ENCODE data around the gene STOM. TPM values are rescaled to one million over a fixed set of nuclear protein-coding genes. Genes with fewer than 3 reads are reported as not detected.
A peak's percentile ranks its signal among the peaks of the same experiment; 100 is the strongest.

STOM gene
- total RNA-seq, 4 donors from 2014 or later = 60.0 to 89.5 (median 76.3) TPM

DNA sequence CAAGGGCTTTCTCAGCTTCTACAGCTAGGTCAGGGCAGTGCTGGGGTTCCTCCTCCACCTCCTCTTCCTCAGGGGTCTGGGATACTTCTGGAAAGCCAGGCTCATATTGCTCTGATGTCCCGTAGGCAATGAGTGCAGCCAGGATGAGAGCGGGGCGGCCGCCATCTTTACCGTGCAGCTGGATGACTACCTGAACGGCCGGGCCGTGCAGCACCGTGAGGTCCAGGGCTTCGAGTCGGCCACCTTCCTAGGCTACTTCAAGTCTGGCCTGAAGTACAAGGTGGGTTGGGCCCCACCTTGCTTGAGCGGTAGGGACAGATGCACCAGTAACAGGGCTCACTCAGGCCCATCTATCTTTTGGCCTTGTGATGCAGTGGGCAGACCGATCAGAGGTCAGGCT lies 67.3 kb downstream of the STOM start:
- Histone ChIP-seq H3K4me3 (peak overlapping the region; percentile 56 to 58 (median 56)), H3K4me1 (peaks cover 26 to 39% of the 10 kb centered on the region in 2 donors), H3K36me3 (peaks cover 0 to 56% of the 10 kb centered on the region in 2 donors), H3K9me3 (no peaks in the 10 kb centered on the region), H3K27ac (peak overlapping the region; percentile 69 to 95 (median 90)), H3K27me3 (no peaks in the 10 kb centered on the region)
- intact Hi-C loops (cut with DNase I; ENCODE audit: low total_unique reads) = no loop called here
- no peak for TF ChIP-seq POLR2A (IDR thresholded peaks at IDR 0.05)
- TF ChIP-seq, protein P1, sequence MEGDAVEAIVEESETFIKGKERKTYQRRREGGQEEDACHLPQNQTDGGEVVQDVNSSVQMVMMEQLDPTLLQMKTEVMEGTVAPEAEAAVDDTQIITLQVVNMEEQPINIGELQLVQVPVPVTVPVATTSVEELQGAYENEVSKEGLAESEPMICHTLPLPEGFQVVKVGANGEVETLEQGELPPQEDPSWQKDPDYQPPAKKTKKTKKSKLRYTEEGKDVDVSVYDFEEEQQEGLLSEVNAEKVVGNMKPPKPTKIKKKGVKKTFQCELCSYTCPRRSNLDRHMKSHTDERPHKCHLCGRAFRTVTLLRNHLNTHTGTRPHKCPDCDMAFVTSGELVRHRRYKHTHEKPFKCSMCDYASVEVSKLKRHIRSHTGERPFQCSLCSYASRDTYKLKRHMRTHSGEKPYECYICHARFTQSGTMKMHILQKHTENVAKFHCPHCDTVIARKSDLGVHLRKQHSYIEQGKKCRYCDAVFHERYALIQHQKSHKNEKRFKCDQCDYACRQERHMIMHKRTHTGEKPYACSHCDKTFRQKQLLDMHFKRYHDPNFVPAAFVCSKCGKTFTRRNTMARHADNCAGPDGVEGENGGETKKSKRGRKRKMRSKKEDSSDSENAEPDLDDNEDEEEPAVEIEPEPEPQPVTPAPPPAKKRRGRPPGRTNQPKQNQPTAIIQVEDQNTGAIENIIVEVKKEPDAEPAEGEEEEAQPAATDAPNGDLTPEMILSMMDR (IDR thresholded peaks at IDR 0.05 in 4 of 5, conservative IDR thresholded peaks at IDR 0.05 in 1 of 5) = no peak
- ATAC-seq = no peak
- DNase-seq = peak in 1 of 2 donors; percentile 7
- in situ Hi-C loops (cut with MboI; ENCODE audit: low sequenced_read_pairs in 4 of 4) = loop anchor here in 1 of 4 donors (25.0 kb wide), 1 partner anchor 90 kb away; the partner anchor contains the start of gene RAB14

- Histone ChIP-seq H3K4me3 (peak overlapping the region; percentile 56 to 58 (median 56)), H3K36me3 (peaks cover 0 to 51% of the 10 kb centered on the region in 2 donors)
- TF ChIP-seq POLR2A (IDR thresholded peaks at IDR 0.05) = no peak
- TF ChIP-seq, protein P1 (IDR thresholded peaks at IDR 0.05 in 4 of 5, conservative IDR thresholded peaks at IDR 0.05 in 1 of 5) = no peak
Observed at GRCh38 chr9:121302341-121302740, 67.7 kb downstream of the STOM start.

DNA sequence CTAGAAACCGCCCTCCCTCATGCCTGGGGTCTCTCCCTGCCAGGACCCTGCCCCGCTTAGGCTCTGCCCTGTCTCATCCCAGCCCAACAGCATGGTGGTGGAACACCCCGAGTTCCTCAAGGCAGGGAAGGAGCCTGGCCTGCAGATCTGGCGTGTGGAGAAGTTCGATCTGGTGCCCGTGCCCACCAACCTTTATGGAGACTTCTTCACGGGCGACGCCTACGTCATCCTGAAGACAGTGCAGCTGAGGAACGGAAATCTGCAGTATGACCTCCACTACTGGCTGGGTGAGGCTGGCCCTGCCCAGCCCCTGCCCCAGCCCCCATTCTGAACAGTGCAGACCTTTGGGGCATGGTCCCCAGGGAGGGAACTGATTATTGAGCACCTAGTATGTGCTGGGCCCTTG lies 68.2 kb downstream of the STOM start:
- Histone ChIP-seq H3K27ac (peak overlapping the region; percentile 69 to 95 (median 90)), H3K27me3 (no peaks in the 10 kb centered on the region), H3K4me1 (peaks cover 35 to 48% of the 10 kb centered on the region in 2 donors), H3K9me3 (no peaks in the 10 kb centered on the region), H3K4me3 (peak overlapping the region; percentile 56 to 58 (median 56)), H3K36me3 (peaks cover 0 to 49% of the 10 kb centered on the region in 2 donors)
- TF ChIP-seq, protein P1 (IDR thresholded peaks at IDR 0.05 in 4 of 5, conservative IDR thresholded peaks at IDR 0.05 in 1 of 5) = no peak
- TF ChIP-seq POLR2A (IDR thresholded peaks at IDR 0.05) = no peak
- intact Hi-C loops (cut with DNase I; ENCODE audit: low total_unique reads) (no loop called here), in situ Hi-C loops (cut with MboI; ENCODE audit: low sequenced_read_pairs in 4 of 4) (loop anchor here in 1 of 4 donors (25.0 kb wide), 1 partner anchor 90 kb away; the partner anchor contains the start of gene RAB14)
- ATAC-seq (no peak), DNase-seq (no peak)

More at GRCh38 chr9:121302341-121302740, 67.7 kb downstream of the STOM start:
- Histone ChIP-seq H3K9me3 (no peaks in the 10 kb centered on the region), H3K27me3 (no peaks in the 10 kb centered on the region), H3K27ac (peak overlapping the region; percentile 69 to 95 (median 90)), H3K4me1 (peaks cover 30 to 43% of the 10 kb centered on the region in 2 donors)
- ATAC-seq = no peak
- in situ Hi-C loops (cut with MboI; ENCODE audit: low sequenced_read_pairs in 4 of 4) (loop anchor here in 1 of 4 donors (25.0 kb wide), 1 partner anchor 90 kb away; the partner anchor contains the start of gene RAB14), intact Hi-C loops (cut with DNase I; ENCODE audit: low total_unique reads) (no loop called here)
- DNase-seq = no peak

DNA sequence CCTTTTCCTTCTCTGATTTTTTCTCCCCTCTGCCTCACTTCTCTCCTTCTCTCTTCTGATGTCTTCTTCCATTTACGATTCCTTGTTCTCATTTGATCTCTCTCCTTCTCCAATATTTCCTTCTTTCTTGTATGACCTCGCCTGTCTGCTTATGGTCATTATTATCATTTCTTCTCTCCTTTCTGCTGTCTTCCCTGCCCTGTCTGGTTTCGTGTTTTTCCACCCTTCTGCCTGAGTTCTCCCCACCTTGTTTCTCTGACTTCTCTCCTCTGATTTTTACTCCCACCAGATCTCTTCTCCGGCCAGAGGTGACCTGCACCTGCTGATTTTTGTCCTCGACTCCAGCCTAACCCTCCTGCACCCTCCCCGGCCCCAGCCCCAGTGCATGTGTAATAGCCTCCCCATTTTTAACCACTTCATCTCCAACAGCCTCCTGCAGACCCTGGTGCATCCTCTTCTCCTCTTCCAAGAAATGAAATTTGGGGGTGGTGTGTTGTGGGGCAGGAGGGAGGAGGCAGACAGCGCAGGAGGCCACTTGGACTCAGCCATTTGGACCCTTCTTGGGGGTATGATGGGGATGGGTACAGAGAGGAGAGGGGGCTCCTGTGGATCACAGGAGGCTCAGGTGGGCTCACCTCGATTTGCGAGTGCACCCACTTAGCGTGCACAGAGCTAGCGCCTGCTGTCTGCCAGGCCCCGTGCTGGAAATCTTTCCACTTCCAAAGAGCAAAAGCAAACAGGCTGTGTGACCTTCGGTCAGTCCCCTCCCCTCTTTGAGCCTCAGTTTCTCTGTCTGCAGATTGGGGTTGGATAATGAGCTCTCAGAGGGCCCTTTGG lies 69.5 kb downstream of the STOM start:
- intact Hi-C loops (cut with DNase I; ENCODE audit: low total_unique reads) = no loop called here
- no peaks in the 10 kb centered on the region for H3K9me3 ChIP-seq
- peak overlapping the region; percentile 69 to 95 (median 90) for H3K27ac ChIP-seq
- peaks cover 0 to 36% of the 10 kb centered on the region in 2 donors for H3K36me3 ChIP-seq
- no peaks in the 10 kb centered on the region for H3K27me3 ChIP-seq
- in situ Hi-C loops (cut with MboI; ENCODE audit: low sequenced_read_pairs in 4 of 4) = loop anchor here in 1 of 4 donors (25.0 kb wide), 1 partner anchor 88 kb away; the partner anchor contains the start of gene RAB14
- peaks cover 48 to 55% of the 10 kb centered on the region in 2 donors for H3K4me1 ChIP-seq
- TF ChIP-seq, protein P1 (IDR thresholded peaks at IDR 0.05 in 4 of 5, conservative IDR thresholded peaks at IDR 0.05 in 1 of 5) = no peak
- no peak for TF ChIP-seq POLR2A (IDR thresholded peaks at IDR 0.05)
- peak overlapping the region; percentile 56 to 58 (median 56) for H3K4me3 ChIP-seq
- no peak for ATAC-seq
- no peak for DNase-seq
